NCI-H82 treated with DMSO at 0.1 percent for 48 hours (cell line): ENCODE measurements around the gene OR11H12.
"Not testable (repeated sequence)": the region's sequence is repeated elsewhere in the genome, so short reads cannot be mapped to it uniquely, and the experiment has no call there.

ENCODE experiments used
- DNase-seq: peaks from one replicate; lab custom pipeline; 2025; ENCODE audit not compliant: unreplicated experiment; lab: John Stamatoyannopoulos, UW

The OR11H12 gene, protein sequence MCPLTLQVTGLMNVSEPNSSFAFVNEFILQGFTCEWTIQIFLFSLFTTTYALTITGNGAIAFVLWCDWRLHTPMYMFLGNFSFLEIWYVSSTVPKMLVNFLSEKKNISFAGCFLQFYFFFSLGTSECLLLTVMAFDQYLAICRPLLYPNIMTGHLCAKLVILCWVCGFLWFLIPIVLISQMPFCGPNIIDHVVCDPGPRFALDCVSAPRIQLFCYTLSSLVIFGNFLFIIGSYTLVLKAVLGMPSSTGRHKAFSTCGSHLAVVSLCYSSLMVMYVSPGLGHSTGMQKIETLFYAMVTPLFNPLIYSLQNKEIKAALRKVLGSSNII

DNA sequence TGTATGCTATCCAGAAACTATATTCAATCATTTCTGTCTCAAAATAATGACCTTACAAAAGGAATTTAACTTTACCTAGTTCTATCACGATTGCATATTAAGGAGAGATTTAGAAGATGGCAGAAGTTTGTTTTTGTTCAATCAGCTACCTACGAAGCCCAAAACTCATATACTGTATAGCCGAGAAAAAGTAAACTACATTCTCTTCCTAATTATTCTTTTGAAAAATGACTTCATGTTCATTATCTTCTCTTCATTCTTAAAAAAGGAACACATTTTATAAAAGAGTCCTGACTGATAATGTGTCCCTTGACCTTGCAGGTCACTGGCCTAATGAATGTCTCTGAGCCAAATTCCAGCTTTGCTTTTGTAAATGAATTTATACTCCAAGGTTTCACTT lies at the start of gene OR11H12:
Gene OR11H12 (plus strand): TSS at position 301 of the 400 bp plus-strand sequence. CDS start 0 bp downstream, at position 301.
- DNase-seq: not testable (repeated sequence)

DNA sequence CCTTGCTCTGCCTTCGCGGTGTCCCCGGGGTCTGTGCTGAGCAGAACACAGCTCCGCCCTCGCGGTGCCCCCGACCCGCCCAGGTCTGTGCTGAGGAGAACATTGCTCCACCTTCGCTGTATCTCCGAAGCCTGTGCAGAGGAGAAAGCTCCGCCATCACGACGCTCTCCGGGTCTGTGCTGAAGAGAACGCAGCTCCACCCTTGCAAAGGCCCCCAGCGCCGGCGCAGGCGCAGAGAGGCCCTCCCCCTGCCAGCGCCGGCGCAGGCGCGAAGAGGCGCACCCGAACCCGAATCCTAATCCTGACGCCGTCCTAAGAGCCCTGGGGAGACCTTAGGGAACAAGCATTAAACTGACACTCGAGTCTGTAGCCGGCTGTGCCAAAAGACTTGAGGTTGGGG lies 18.0 kb upstream of the OR11H12 start:
- not testable (repeated sequence) for DNase-seq

DNA sequence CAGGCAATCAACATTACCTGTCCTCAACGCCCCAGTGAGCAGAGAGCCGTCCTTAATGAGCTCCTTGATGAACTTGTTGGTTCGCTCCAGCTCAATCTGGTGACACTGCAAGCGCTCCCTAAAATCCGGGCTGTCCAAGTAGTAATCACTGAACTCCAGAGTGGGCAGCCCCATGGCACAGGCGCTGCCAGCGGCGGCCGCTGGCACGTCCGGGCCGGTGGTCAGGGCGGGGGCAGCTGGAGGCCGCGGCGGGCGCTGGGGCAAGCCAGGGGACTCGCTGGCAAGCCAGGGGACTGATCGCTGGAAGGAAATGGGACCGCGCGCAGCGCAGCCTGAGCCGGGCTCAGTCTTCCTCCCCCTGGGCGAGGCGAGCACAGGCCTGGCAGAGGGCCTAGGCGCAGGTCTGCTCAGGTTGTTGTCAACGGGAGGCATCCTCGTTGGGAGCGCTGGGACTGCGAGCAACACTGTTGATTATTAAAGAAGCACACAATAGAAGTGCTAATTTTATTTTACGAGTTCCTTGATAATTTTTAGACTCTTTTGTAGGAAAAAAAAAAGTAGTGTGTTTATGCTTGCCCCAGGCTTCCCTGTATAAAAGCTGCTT lies 25.8 kb downstream of the OR11H12 start:
- DNase-seq: not testable (repeated sequence)

DNA sequence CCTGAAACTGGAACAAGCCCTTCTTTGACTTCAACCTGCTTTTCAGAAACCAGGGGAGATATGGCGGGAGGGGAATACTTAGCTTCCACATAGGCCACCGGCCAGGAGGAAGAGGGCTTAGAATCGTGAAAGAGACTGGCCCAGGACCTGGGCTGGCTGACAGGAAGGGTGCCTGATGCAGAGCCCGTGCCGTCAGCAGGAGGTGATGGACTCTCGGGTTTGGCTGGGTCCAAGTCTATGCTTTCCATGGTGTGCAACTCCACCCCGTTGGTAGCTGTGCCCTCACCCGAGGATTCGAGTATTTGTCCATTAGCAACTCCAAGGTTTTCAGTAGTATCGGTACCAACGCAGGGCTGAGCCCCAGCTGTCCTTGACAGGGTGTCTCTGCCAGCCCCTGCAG lies 35.1 kb downstream of the OR11H12 start:
- not testable (repeated sequence) for DNase-seq

DNA sequence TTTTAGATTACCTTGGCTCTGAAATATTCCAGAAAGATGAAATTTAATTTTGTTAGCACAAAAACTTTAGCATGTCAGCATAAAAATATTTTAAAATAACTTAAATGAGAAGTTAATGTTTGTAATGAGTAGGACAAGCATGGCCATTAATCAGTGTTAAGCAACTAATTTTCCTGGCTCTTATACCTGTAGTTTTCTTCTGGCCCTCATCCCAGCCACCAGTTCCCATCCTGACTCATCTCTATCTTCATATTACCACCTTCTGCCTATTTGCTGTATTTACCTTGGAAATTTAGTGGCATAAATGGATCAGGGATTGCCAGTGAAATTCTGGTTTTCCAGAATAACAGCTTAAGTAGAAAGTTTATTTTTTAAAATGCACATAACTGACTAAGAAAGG lies 37.1 kb downstream of the OR11H12 start:
- not testable (repeated sequence) for DNase-seq

DNA sequence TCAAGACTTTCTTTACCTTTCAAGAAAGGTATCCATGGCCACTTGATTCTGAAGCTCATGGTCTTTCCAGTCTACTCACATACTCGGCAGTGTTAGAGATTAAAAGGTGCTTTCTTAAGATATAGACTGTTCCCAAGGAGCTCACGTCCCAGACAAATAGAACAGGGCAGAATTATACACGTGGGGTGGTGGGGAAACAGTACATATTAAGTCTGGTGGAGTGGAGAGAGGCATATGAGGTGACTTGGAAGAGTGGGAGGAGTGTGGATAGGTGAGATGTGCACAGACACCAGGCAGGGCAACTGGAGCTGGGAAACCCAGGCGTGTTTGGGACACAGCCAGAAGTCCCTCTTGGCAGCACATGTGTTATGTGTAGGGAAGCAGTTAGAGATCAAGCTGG lies 37.9 kb downstream of the OR11H12 start:
- DNase-seq: not testable (repeated sequence)

DNA sequence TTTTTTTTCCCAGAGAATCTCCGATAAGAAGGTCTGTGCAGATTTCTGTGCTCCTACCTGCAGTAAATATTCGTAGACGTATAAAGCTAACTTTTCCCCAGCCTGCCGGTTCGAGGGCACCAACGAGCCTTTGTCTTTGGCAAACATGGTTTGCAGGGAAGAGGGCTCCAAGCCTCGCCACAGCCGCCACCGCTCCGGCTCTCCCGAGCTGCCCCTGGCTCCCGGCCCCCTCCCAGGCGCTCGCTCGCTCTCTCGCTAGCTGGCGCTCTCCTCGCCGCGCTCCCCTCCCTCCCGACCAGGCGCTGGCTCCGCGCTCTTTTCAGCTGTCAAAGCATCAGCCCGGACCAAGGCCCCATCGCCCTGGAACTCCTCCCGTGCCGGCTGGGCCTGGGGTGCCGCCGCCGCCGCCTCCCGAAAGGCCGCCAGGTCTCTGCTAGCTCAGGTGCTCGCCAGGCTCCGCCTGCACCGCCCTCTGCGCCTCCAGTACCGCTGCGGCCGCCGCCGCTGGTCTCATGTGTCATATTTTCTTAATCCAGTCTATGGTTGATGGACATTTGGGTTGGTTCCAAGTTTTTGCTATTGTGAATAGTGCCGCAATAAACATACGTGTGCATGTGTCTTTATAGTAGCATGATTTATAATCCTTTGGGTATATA lies 45.3 kb downstream of the OR11H12 start:
- not testable (repeated sequence) for DNase-seq
